Stomach smooth muscle (tissue), 2 donors: ENCODE measurements around the gene HS3ST4.
"Not testable (repeated sequence)": the region's sequence is repeated elsewhere in the genome, so short reads cannot be mapped to it uniquely, and the experiment has no call there.

Experiments
- H3K27ac ChIP-seq: one replicate; pipeline ENCODE4 v1.7.0; 2013; ENCODE audit warnings: mild to moderate bottlenecking, low read length, inconsistent platforms
- H3K27me3 ChIP-seq, 2 donors: one replicate each; pipeline ENCODE4 v1.7.0; 2013; ENCODE audit warnings: low read length in 2 of 2; ENCODE audit not compliant: insufficient read depth in 2 of 2, control insufficient read depth in 1 of 2
- H3K36me3 ChIP-seq, 2 donors: one replicate each; pipeline ENCODE4 v1.7.0; 2013; ENCODE audit warnings: low read length in 2 of 2; ENCODE audit not compliant: control insufficient read depth in 2 of 2, insufficient read depth in 2 of 2
- H3K4me1 ChIP-seq: one replicate; pipeline ENCODE4 v1.7.0; 2013; ENCODE audit warnings: low read length; ENCODE audit not compliant: control insufficient read depth, insufficient read depth
- H3K4me3 ChIP-seq, 2 donors: one replicate each; pipeline ENCODE4 v1.7.0; 2013; ENCODE audit warnings: low read length in 2 of 2
- H3K9ac ChIP-seq, 2 donors: one replicate each; pipeline ENCODE4 v1.7.0; 2013; ENCODE audit warnings: low read length in 2 of 2, mild to moderate bottlenecking in 1 of 2
- H3K9me3 ChIP-seq, 2 donors: one replicate each; pipeline ENCODE4 v1.7.0; 2013; ENCODE audit warnings: low read length in 2 of 2; ENCODE audit not compliant: control insufficient read depth in 2 of 2
- donor health status: healthy.
- donor health status: Pancreatic carcinoma.

The HS3ST4 gene

DNA sequence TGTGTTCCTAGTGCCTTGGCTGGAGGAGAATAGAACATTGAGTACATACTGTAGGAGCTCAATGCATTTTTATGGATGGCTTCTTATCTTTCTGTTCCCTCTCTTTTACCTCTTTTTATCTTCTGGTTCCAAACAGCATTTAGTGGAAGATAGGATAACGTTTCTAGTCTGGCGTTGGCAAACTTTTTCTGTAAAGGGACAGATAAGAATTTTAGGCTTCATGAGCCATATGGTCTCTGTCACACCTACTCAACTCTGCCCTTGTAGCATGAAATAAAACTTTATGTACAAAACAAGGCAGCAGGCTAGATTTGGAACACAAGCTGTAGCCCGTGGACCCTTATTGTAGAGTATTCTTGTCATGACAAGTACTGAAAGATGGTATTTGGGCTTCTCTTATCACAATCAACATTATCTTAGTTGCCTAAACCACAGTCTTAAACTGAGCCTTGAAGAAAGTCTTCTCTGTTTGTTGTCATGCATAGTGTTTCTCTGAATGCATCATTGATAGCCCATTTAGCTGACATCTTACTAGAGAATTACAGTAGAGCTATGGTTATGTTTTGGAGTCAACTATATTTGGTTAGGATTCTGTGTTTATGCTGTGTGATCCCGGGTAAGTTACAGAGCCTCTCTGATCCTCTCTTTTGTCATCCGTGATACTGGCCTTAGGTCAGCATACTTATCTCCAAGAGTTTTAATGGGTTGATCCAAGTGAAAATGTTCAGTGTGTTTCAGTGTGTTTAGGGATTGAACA is 80.2 kb downstream of the HS3ST4 start:
- Histone ChIP-seq H3K4me3 (no peak overlapping the region), H3K4me1 (no peaks in the 10 kb centered on the region), H3K9ac (no peak overlapping the region), H3K27ac (no peak overlapping the region), H3K9me3 (peaks cover 0 to 6% of the 10 kb centered on the region in 2 donors), H3K27me3 (no peaks in the 10 kb centered on the region), H3K36me3 (no peaks in the 10 kb centered on the region)

- H3K9me3 ChIP-seq, H3K9ac ChIP-seq, H3K4me3 ChIP-seq, H3K36me3 ChIP-seq, H3K27me3 ChIP-seq, H3K27ac ChIP-seq, H3K4me1 ChIP-seq: not testable (repeated sequence)
Measured at GRCh38 chr16:25776214-25776613, 84.5 kb downstream of the HS3ST4 start.

- Histone ChIP-seq H3K27ac (no peak overlapping the region), H3K9me3 (no peaks in the 10 kb centered on the region), H3K4me1 (no peaks in the 10 kb centered on the region), H3K27me3 (no peaks in the 10 kb centered on the region), H3K4me3 (no peak overlapping the region), H3K36me3 (no peaks in the 10 kb centered on the region), H3K9ac (no peak overlapping the region)
Measured at GRCh38 chr16:25783226-25783625, 91.5 kb downstream of the HS3ST4 start.

DNA sequence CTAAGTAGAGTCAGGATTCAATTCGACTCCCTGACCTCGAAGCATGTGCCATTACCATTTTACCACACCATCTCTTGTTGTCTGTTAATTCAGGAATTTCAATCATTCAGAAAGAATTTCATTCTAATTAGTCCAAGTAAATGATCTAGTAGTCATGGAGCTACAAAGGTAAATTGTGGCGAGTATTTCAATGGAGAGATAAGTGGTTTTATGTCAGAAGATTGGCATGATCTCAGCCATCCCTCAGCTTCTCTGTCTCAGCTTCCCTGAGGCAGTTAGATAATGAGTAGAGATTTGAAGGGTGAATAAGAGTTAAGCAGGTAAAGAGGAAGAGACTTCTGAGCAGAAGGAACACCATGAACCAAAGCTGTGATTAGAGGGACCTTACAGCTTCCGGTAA is 93.6 kb downstream of the HS3ST4 start:
- Histone ChIP-seq H3K27ac (no peak overlapping the region), H3K36me3 (no peaks in the 10 kb centered on the region), H3K27me3 (no peaks in the 10 kb centered on the region), H3K9me3 (peaks cover 0 to 2% of the 10 kb centered on the region in 2 donors), H3K9ac (no peak overlapping the region), H3K4me3 (no peak overlapping the region), H3K4me1 (no peaks in the 10 kb centered on the region)

- Histone ChIP-seq H3K4me1 (no peaks in the 10 kb centered on the region), H3K36me3 (no peaks in the 10 kb centered on the region), H3K4me3 (no peak overlapping the region), H3K27ac (no peak overlapping the region), H3K27me3 (no peaks in the 10 kb centered on the region), H3K9ac (no peak overlapping the region), H3K9me3 (peaks cover 0 to 2% of the 10 kb centered on the region in 2 donors)
Measured at GRCh38 chr16:25786748-25787147, 95.0 kb downstream of the HS3ST4 start.

GRCh38 chr16:25788637-25789036 is 96.9 kb downstream of the HS3ST4 start:
- no peaks in the 10 kb centered on the region for H3K4me1 ChIP-seq
- H3K27ac ChIP-seq: no peak overlapping the region
- H3K4me3 ChIP-seq: no peak overlapping the region
- H3K9me3 ChIP-seq: peaks cover 0 to 2% of the 10 kb centered on the region in 2 donors
- H3K36me3 ChIP-seq: no peaks in the 10 kb centered on the region
- no peak overlapping the region for H3K9ac ChIP-seq
- H3K27me3 ChIP-seq: no peaks in the 10 kb centered on the region

DNA sequence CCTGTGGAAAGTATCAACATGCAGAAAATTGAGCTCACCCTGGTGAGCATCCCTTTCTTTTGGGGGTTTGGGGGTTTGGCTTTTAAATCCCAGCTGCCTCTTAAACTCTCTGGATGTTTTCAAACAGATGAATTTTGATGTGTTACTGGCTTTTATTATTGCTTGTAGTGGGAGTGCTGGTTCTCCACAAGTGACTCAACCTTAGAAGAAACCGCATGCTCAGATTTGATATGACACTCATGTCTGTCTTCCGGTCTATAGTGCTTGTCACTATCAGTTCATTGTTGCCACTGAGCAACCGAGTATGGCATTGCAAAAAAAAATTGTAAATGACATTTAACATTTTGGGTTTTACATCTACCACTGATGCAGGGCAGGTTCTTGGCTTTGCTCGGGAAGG is 104.5 kb downstream of the HS3ST4 start:
- no peaks in the 10 kb centered on the region for H3K27me3 ChIP-seq
- H3K4me1 ChIP-seq: no peaks in the 10 kb centered on the region
- H3K27ac ChIP-seq: no peak overlapping the region
- peaks cover 2 to 5% of the 10 kb centered on the region in 2 donors for H3K9me3 ChIP-seq
- H3K9ac ChIP-seq: no peak overlapping the region
- H3K36me3 ChIP-seq: no peaks in the 10 kb centered on the region
- H3K4me3 ChIP-seq: no peak overlapping the region

DNA sequence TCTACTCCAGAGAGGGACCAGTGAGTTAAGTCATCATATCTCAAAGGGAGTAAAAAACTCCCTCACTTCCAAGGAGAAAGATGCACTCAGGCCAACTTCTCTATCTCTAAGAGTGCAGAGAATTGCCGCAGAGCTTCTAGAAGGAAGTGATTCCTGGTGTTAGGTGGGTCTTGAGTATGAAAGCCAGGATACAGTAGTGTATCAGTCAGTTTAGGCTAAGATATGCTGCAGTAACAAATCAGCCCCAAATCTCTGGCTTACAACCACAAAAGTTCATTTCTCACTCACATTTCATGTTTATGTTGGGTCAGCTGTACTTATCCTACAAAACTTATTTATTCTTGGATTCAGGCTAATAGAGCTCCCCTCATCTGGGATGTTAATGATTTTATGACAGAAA is 106.3 kb downstream of the HS3ST4 start:
- Histone ChIP-seq H3K4me3 (no peak overlapping the region), H3K4me1 (no peaks in the 10 kb centered on the region), H3K27ac (no peak overlapping the region), H3K27me3 (no peaks in the 10 kb centered on the region), H3K9me3 (peaks cover 2 to 5% of the 10 kb centered on the region in 2 donors), H3K9ac (no peak overlapping the region), H3K36me3 (no peaks in the 10 kb centered on the region)

GRCh38 chr16:25799816-25800215 is 108.1 kb downstream of the HS3ST4 start:
- Histone ChIP-seq H3K4me3 (no peak overlapping the region), H3K9me3 (peaks cover 2 to 5% of the 10 kb centered on the region in 2 donors), H3K36me3 (no peaks in the 10 kb centered on the region), H3K27ac (no peak overlapping the region), H3K4me1 (no peaks in the 10 kb centered on the region), H3K27me3 (no peaks in the 10 kb centered on the region), H3K9ac (no peak overlapping the region)

- peaks cover 0 to 3% of the 10 kb centered on the region in 2 donors for H3K9me3 ChIP-seq
- H3K4me3 ChIP-seq: no peak overlapping the region
- H3K9ac ChIP-seq: no peak overlapping the region
- H3K27ac ChIP-seq: no peak overlapping the region
- no peaks in the 10 kb centered on the region for H3K36me3 ChIP-seq
- H3K4me1 ChIP-seq: no peaks in the 10 kb centered on the region
- no peaks in the 10 kb centered on the region for H3K27me3 ChIP-seq
Measured at GRCh38 chr16:25812215-25812614, 120.5 kb downstream of the HS3ST4 start.

DNA sequence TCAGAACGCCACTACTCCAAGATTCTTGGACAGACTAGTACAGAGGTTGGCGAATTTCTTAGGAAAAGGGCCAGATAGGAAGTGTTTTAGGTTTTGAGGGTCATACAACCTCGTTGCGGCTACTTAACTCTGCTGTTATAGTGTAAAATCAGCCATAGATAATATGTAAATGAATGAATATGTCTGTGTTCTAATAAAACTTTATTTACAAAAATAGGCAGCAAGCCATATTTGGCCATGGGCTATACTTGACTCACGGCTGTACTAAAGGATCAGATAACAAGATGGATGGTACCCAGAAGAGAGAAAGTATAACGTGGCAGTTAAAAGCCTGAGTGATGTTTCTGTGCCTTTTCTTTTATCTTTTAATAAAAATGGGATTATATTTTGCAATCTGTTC is 125.5 kb downstream of the HS3ST4 start:
- no peaks in the 10 kb centered on the region for H3K27me3 ChIP-seq
- H3K27ac ChIP-seq: no peak overlapping the region
- no peaks in the 10 kb centered on the region for H3K4me1 ChIP-seq
- no peak overlapping the region for H3K4me3 ChIP-seq
- H3K9ac ChIP-seq: no peak overlapping the region
- no peaks in the 10 kb centered on the region for H3K36me3 ChIP-seq
- peaks cover 0 to 3% of the 10 kb centered on the region in 2 donors for H3K9me3 ChIP-seq
